ENCODE measurements around the gene GNB4. TPM values are rescaled to one million over a fixed set of nuclear protein-coding genes. Genes with fewer than 3 reads are reported as not detected.

Gene GNB4
- total and polyA plus RNA-seq, 2 of the 8 experiments (the other 6 are each of a cell fraction or from before 2014, with no cell fraction given): 13.4 to 29.2 TPM

GRCh38 chr3:179482857-179483256 is 31.6 kb upstream of the GNB4 start:
- Histone ChIP-seq H4K20me1 (replicated peaks in 1 of 2; ENCODE audit: control insufficient read depth in 1 of 2, insufficient read depth in 2 of 2, low read length in 2 of 2) (no peaks in the 10 kb centered on the region), H3K4me3 (ENCODE audit: extremely low read depth in 1 of 4, insufficient read depth in 2 of 4, low read depth in 3 of 4, low read length in 4 of 4) (no peak overlapping the region), H3K9ac (replicated peaks in 1 of 4; ENCODE audit: extremely low read depth in 1 of 4, low read depth in 3 of 4, low read length in 3 of 4) (no peak overlapping the region), H3K27me3 (replicated peaks in 1 of 4; ENCODE audit: control insufficient read depth in 3 of 4, extremely low read depth in 1 of 4, insufficient read depth in 3 of 4, low read length in 3 of 4) (no peaks in the 10 kb centered on the region), H2BK5ac (ENCODE audit: low read depth, low read length) (no peak overlapping the region), H3K4me1 (replicated peaks in 1 of 4; ENCODE audit: control insufficient read depth in 3 of 4, insufficient read depth in 4 of 4, low read length in 3 of 4) (no peaks in the 10 kb centered on the region), H2AK5ac (ENCODE audit: low read depth, low read length) (no peak overlapping the region), H4K8ac (ENCODE audit: extremely low read depth, insufficient read depth, low read length) (no peak overlapping the region), H3K56ac (replicated peaks; ENCODE audit: insufficient read length, low read depth, low read length) (no peak overlapping the region), H4K91ac (replicated peaks; ENCODE audit: insufficient read length, low read length) (no peak overlapping the region), H3K36me3 (ENCODE audit: control insufficient read depth in 2 of 4, insufficient read depth in 4 of 4, low read length in 3 of 4) (no peaks in the 10 kb centered on the region), H3K27ac (ENCODE audit: low read depth, low read length) (no peak overlapping the region), H3K23me2 (ENCODE audit: low read depth, low read length) (no peaks in the 10 kb centered on the region), H3K18ac (ENCODE audit: extremely low read depth, low read length) (no peak overlapping the region), H3K9me3 (ENCODE audit: insufficient read depth in 2 of 2, low read depth in 1 of 2, low read length in 1 of 2) (no peaks in the 10 kb centered on the region), H4K5ac (ENCODE audit: insufficient read length, low read depth, low read length) (no peak overlapping the region), H3K14ac (ENCODE audit: insufficient read length) (no peak overlapping the region), H2AFZ (ENCODE audit: low read length) (no peak overlapping the region), H3K4ac (replicated peaks; ENCODE audit: insufficient read length, low read depth, low read length) (no peak overlapping the region), H3K23ac (ENCODE audit: insufficient read length) (no peak overlapping the region), H2BK120ac (replicated peaks; ENCODE audit: low read depth, low read length) (no peak overlapping the region), H2BK12ac (ENCODE audit: low read depth, low read length) (no peak overlapping the region), H2BK15ac (ENCODE audit: low read length) (no peak overlapping the region), H3K79me1 (ENCODE audit: low read depth, low read length) (no peaks in the 10 kb centered on the region), H2BK20ac (ENCODE audit: low read length) (no peak overlapping the region), H3K4me2 (ENCODE audit: insufficient read depth in 1 of 2, low read depth in 2 of 2, low read length in 2 of 2) (no peak overlapping the region), H3K79me2 (ENCODE audit: control insufficient read depth in 1 of 2, insufficient read depth in 2 of 2, low read length in 2 of 2) (no peaks in the 10 kb centered on the region)
- no peak for DNase-seq (ENCODE audit: low read depth in 1 of 2, low spot score in 2 of 2)
- ChIA-PET POLR2A (ENCODE audit: partially characterized antibody) (no interaction called here), CTCF (ENCODE audit: partially characterized antibody) (no interaction called here)
- 84% methylated on average over 3 of the region's 3 CpGs; no CpG with 5 or more reads in 1 of the 2 experiments for WGBS, 2 experiments (ENCODE audit: extremely low coverage in 1 of 2, insufficient coverage in 1 of 2, insufficient read length in 1 of 2, insufficient replicate concordance in 2 of 2, low coverage in 1 of 2, low lambda C conversion rate in 2 of 2, missing lambda C conversion rate in 1 of 2)
- FAIRE-seq: no peak
- TF ChIP-seq MAX (IDR thresholded peaks at IDR 0.05) (no peak), TAF1 (IDR thresholded peaks at IDR 0.05; ENCODE audit: low read depth, low read length) (no peak), POLR2AphosphoS5 (IDR thresholded peaks at IDR 0.05; ENCODE audit: low read depth, low read length) (no peak), KDM1A (IDR thresholded peaks at IDR 0.05; ENCODE audit: borderline replicate concordance, low read length) (no peak), CHD2 (IDR thresholded peaks at IDR 0.05; ENCODE audit: low read length) (no peak), YY1 (IDR thresholded peaks at IDR 0.05; ENCODE audit: low read depth, low read length) (no peak), SUZ12 (IDR thresholded peaks at IDR 0.05; ENCODE audit: low read length) (no peak), BACH1 (IDR thresholded peaks at IDR 0.05; ENCODE audit: low read length) (no peak), EP300 (IDR thresholded peaks at IDR 0.05; ENCODE audit: borderline replicate concordance in 1 of 2, low read depth in 2 of 2, low read length in 2 of 2) (no peak), EZH2 (IDR thresholded peaks at IDR 0.05; ENCODE audit: low read depth, low read length, severe bottlenecking) (no peak), ZNF274 (IDR thresholded peaks at IDR 0.05; ENCODE audit: borderline replicate concordance, extremely low read depth, low read length) (no peak), TBP (IDR thresholded peaks at IDR 0.05; ENCODE audit: low read depth, low read length) (no peak), RBBP5 (IDR thresholded peaks at IDR 0.05; ENCODE audit: borderline replicate concordance, low read depth, low read length) (no peak), PHF8 (conservative IDR thresholded peaks at IDR 0.05; ENCODE audit: low read depth, low read length) (no peak), KDM5A (IDR thresholded peaks at IDR 0.05; ENCODE audit: low read length) (no peak), SIRT6 (IDR thresholded peaks at IDR 0.05; ENCODE audit: low read length) (no peak)

Measured in H1 (cell line).